GM12878 (cell line): ENCODE measurements around the gene NSFL1C.

ENCODE experiments used
- CEBPB ChIP-seq, 2 experiments: fragments of 150-350 bp in 1 of 2; IDR thresholded peaks; 2 replicates each; pipeline ENCODE4 v1.6.1; 2012 to 2014; ENCODE audit warnings: low read depth in 2 of 2, low read length in 2 of 2, borderline replicate concordance in 1 of 2, inconsistent platforms in 1 of 2
- CTCF ChIP-seq, 3 experiments: IDR thresholded peaks in 2 of 3; conservative IDR thresholded peaks in 1 of 3; 2 replicates each; pipeline ENCODE4 v1.5.1; 2011; ENCODE audit warnings: low read depth in 3 of 3, low read length in 3 of 3, mild to moderate bottlenecking in 3 of 3, control low read depth in 2 of 3, moderate library complexity in 2 of 3, inconsistent platforms in 1 of 3, mixed read lengths in 1 of 3; ENCODE audit not compliant: control insufficient read depth in 2 of 3, insufficient read depth in 1 of 3; ENCODE audit errors: extremely low read depth in 1 of 3
- EZH2 ChIP-seq: IDR thresholded peaks from 2 replicates; pipeline ENCODE4 v1.6.1; 2012; ENCODE audit warnings: low read depth, mild to moderate bottlenecking, control low read depth, inconsistent platforms, low read length, borderline replicate concordance; ENCODE audit not compliant: control insufficient read depth
- FOS ChIP-seq: IDR thresholded peaks from 3 replicates; pipeline ENCODE4 v1.6.1; 2011; ENCODE audit warnings: borderline replicate concordance; ENCODE audit not compliant: insufficient read length; ENCODE audit errors: extremely low read depth
- IRF5 ChIP-seq: fragments of 450-650 bp; IDR thresholded peaks from 2 replicates; pipeline ENCODE4 v1.6.1; 2017; ENCODE audit warnings: borderline replicate concordance
- MXI1 ChIP-seq: fragments of 150-350 bp; IDR thresholded peaks from 2 replicates; pipeline ENCODE4 v1.6.1; 2011; ENCODE audit warnings: low read depth, mild to moderate bottlenecking, inconsistent platforms, low read length, improper control_type of control experiment
- POLR2A ChIP-seq: IDR thresholded peaks from 2 replicates; pipeline ENCODE4 v1.6.1; 2011; ENCODE audit warnings: low read depth, mild to moderate bottlenecking, low read length
- RAD21 ChIP-seq: IDR thresholded peaks from 2 replicates; pipeline ENCODE4 v1.6.1; 2011; ENCODE audit warnings: mild to moderate bottlenecking, low read depth, low read length, moderate library complexity; ENCODE audit not compliant: insufficient read depth
- TBL1XR1 ChIP-seq: IDR thresholded peaks from 2 replicates; pipeline ENCODE4 v1.6.1; 2012; ENCODE audit warnings: low read depth, low read length, improper control_type of control experiment
- ZNF207 ChIP-seq: fragments of 450-650 bp; IDR thresholded peaks from 2 replicates; pipeline ENCODE4 v1.6.1; 2014; ENCODE audit warnings: antibody characterized with exemption, mild to moderate bottlenecking, borderline replicate concordance

- TF ChIP-seq CTCF (IDR thresholded peaks at IDR 0.05 in 2 of 3, conservative IDR thresholded peaks at IDR 0.05 in 1 of 3; ENCODE audit: control insufficient read depth in 2 of 3, extremely low read depth in 1 of 3, insufficient read depth in 1 of 3, low read depth in 3 of 3, low read length in 3 of 3) (no peak), POLR2A (no peak), ZNF207 (no peak), MXI1 (no peak), TBL1XR1 (no peak), FOS (no peak), IRF5 (no peak), CEBPB (IDR thresholded peaks at IDR 0.05; ENCODE audit: borderline replicate concordance in 1 of 2, low read depth in 2 of 2, low read length in 2 of 2) (no peak), RAD21 (no peak), EZH2 (no peak)
Measured at GRCh38 chr20:1472556-1473245, 6.1 kb upstream of the NSFL1C start.
